OCI-LY3 (cell line): ENCODE measurements around the gene OGFR.

Experiments used
- H2AFZ ChIP-seq: fragments of 200-600, 300-600 bp; shearing (Covaris generic); 2 replicates; pipeline ENCODE4 v1.6.0; 2014; ENCODE audit warnings: antibody characterized with exemption, low read depth, low read length
- H3K27ac ChIP-seq: fragments of 200-600, 300-600 bp; sonication (generic); 2 replicates; pipeline ENCODE4 v1.5.1; 2014; ENCODE audit warnings: mild to moderate bottlenecking, low read length, moderate library complexity, mixed read lengths
- H3K27me3 ChIP-seq: fragments of 200-600, 300-600 bp; sonication (generic); 2 replicates; pipeline ENCODE4 v1.6.1; 2014; ENCODE audit warnings: low read depth, low read length, mixed read lengths
- H3K36me3 ChIP-seq: fragments of 200-600, 300-600 bp; sonication (generic); replicated peaks from 2 replicates; pipeline ENCODE3; 2014; ENCODE audit warnings: low read depth, low read length, mixed read lengths
- H3K4me1 ChIP-seq: fragments of 300-600, 200-600 bp; sonication (generic); 2 replicates; pipeline ENCODE4 v1.6.1; 2014; ENCODE audit warnings: low read length, mixed read lengths
- H3K4me2 ChIP-seq: fragments of 200-600, 300-600 bp; sonication (generic); 2 replicates; pipeline ENCODE4 v1.6.1; 2014; ENCODE audit warnings: low read length, mixed read lengths
- H3K4me3 ChIP-seq: fragments of 300-600, 200-600 bp; sonication (generic); 2 replicates; pipeline ENCODE4 v1.5.1; 2014; ENCODE audit warnings: antibody characterized with exemption, mild to moderate bottlenecking, low read length, moderate library complexity
- H3K79me2 ChIP-seq: fragments of 300-600, 200-600 bp; shearing (Covaris generic); 2 replicates; pipeline ENCODE4 v1.6.1; 2014; ENCODE audit warnings: mild to moderate bottlenecking, low read length, mixed read lengths
- H3K9ac ChIP-seq: fragments of 300-600, 200-600 bp; shearing (Covaris generic); 2 replicates; pipeline ENCODE4 v1.6.0; 2014; ENCODE audit warnings: mild to moderate bottlenecking, low read length, moderate library complexity
- H3K9me3 ChIP-seq: fragments of 200-600, 300-600 bp; shearing (Covaris generic); 2 replicates; pipeline ENCODE4 v1.6.1; 2014; ENCODE audit warnings: low read length, mixed read lengths; ENCODE audit not compliant: insufficient read depth
- H4K20me1 ChIP-seq: fragments of 200-600, 300-600 bp; sonication (generic); 2 replicates; pipeline ENCODE4 v1.6.1; 2016; ENCODE audit warnings: low read length, mixed read lengths; ENCODE audit not compliant: insufficient read depth
- EZH2phosphoT487 ChIP-seq: fragments of 200-600 bp; shearing (Covaris generic); IDR thresholded peaks from 2 replicates; pipeline ENCODE4 v1.6.1; 2018; ENCODE audit warnings: antibody characterized with exemption, mixed run types, low read depth
- TF ChIP-seq, protein P1 (sequence below): fragments of 200-600, 300-600 bp; sonication (generic); IDR thresholded peaks from 2 replicates; pipeline ENCODE4 v1.5.1; 2014; ENCODE audit warnings: antibody characterized with exemption, low read length, low read depth

The OGFR gene

GRCh38 chr20:62822788-62823651 lies 18.4 kb downstream of the OGFR start:
- Histone ChIP-seq H3K79me2 (no peaks in the 10 kb centered on the region), H3K9ac (peak overlapping the region; percentile 39; the same call in 1 of the 2 replicates), H3K4me3 (no peak overlapping the region), H3K4me2 (peak overlapping the region; percentile 26; the same call in 1 of the 2 replicates), H3K9me3 (no peaks in the 10 kb centered on the region), H3K27ac (peak overlapping the region; percentile 62), H3K27me3 (peaks cover 7% of the 10 kb centered on the region), H2AFZ (no peak overlapping the region), H3K36me3 (no peaks in the 10 kb centered on the region), H4K20me1 (no peaks in the 10 kb centered on the region), H3K4me1 (peaks cover 43% of the 10 kb centered on the region)
- TF ChIP-seq, protein P1, sequence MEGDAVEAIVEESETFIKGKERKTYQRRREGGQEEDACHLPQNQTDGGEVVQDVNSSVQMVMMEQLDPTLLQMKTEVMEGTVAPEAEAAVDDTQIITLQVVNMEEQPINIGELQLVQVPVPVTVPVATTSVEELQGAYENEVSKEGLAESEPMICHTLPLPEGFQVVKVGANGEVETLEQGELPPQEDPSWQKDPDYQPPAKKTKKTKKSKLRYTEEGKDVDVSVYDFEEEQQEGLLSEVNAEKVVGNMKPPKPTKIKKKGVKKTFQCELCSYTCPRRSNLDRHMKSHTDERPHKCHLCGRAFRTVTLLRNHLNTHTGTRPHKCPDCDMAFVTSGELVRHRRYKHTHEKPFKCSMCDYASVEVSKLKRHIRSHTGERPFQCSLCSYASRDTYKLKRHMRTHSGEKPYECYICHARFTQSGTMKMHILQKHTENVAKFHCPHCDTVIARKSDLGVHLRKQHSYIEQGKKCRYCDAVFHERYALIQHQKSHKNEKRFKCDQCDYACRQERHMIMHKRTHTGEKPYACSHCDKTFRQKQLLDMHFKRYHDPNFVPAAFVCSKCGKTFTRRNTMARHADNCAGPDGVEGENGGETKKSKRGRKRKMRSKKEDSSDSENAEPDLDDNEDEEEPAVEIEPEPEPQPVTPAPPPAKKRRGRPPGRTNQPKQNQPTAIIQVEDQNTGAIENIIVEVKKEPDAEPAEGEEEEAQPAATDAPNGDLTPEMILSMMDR, result peak; percentile 93
- TF ChIP-seq EZH2phosphoT487, result no peak

DNA sequence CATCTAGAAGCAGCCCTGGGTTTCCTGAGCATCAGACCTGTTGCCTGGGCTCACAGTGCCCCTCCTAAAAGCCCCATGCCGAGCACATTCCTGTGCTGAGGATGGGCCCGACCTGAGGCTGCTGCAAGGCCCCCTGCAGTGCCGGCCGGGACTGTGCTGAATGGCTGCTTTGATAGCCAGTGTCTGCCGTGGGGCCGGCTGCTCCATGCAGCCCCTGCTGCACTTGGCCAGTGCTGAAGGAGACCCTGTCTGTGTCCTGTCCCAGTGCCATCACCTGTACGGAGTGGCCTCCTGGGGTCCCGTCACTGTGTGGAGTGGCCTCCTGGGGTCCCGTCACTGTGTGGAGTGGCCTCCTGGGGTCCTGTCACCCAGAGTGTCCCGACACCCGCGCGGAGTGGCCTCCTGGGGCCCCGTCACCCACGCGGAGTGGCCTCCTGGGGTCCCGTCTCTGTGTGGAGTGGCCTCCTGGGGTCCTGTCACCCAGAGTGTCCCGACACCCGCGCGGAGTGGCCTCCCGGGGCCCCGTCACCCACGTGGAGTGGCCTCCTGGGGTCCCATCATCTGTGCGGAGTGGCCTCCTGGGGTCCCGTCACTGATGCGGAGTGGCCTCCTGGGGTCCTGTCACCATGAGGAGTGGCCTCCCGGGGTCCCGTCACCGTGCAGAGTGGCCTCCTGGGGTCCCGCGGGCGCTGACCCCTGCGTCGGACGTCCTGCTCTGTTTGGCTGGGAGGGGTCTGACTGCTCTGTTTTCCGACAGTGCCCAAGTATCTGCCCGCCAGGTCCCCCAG lies 19.2 kb downstream of the OGFR start:
- Histone ChIP-seq H3K36me3 (no peaks in the 10 kb centered on the region), H2AFZ (no peak overlapping the region), H3K4me1 (peaks cover 43% of the 10 kb centered on the region), H3K27me3 (peaks cover 7% of the 10 kb centered on the region), H3K9ac (peak overlapping the region; percentile 62; the same call in 1 of the 2 replicates), H3K9me3 (no peaks in the 10 kb centered on the region), H4K20me1 (no peaks in the 10 kb centered on the region), H3K4me2 (peak overlapping the region; percentile 95), H3K4me3 (peak overlapping the region; percentile 74; the same call in 1 of the 2 replicates), H3K79me2 (no peaks in the 10 kb centered on the region), H3K27ac (peak overlapping the region; percentile 62)
- no peak for TF ChIP-seq EZH2phosphoT487
- TF ChIP-seq, protein P1, result no peak

DNA sequence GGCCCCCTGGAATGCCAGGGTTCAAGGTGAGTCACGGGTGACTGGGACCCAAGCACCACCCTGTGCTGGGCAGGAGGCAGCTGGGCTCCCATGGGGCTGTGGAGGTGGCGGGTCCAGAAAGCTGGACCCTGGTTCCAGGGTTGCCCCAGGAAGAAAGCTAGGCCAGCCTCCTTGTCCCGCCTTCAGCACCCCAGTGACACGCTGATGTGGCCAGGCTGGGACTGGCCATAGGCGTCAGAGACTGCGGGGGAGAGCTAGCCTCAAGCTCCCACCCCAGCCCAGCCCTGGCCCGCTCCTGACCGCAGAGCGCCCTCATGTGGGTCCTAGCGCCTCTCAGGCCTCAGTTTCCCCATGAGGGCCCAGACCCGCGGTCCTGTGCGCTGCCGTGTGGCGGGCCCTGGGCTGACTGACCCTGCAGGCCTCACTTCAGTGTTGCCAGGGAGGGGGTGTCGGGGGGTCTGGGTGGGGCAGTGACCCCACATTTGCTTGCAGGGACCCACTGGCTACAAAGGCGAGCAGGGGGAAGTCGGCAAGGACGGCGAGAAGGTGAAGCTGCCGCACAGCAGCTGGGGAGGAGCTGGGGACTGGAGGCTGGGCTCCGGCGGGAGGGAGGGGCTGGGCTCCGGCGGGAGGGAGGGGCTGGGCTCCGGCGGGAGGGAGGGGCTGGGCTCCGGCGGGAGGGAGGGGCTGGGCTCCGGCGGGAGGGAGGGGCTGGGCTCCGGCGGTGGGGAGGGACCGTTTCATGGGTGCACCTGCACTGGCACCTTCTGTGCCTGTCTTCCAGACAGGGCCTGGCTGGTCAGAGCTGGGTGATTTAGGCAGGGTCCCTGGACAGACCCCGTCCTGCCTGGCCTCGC lies 20.1 kb downstream of the OGFR start:
- H3K27me3 ChIP-seq, result peaks cover 5% of the 10 kb centered on the region
- H3K9ac ChIP-seq, result peak overlapping the region; percentile 62
- H3K27ac ChIP-seq, result peak overlapping the region; percentile 27
- no peak overlapping the region for H2AFZ ChIP-seq
- H3K36me3 ChIP-seq, result no peaks in the 10 kb centered on the region
- H3K79me2 ChIP-seq, result no peaks in the 10 kb centered on the region
- H3K4me1 ChIP-seq, result peaks cover 43% of the 10 kb centered on the region
- TF ChIP-seq, protein P1, result no peak
- TF ChIP-seq EZH2phosphoT487, result no peak
- H4K20me1 ChIP-seq, result no peaks in the 10 kb centered on the region
- no peaks in the 10 kb centered on the region for H3K9me3 ChIP-seq
- peak overlapping the region; percentile 95 for H3K4me2 ChIP-seq
- peak overlapping the region; percentile 74 for H3K4me3 ChIP-seq
